Astrocyte of the spinal cord (primary cell): ENCODE results near the gene POLR3K.
A peak's percentile ranks its signal among the peaks of the same experiment; 100 is the strongest.

ENCODE experiments used
- DNase-seq: peaks from one replicate; pipeline ENCODE4 v3.0.0; 2011; ENCODE audit warnings: low read depth, low spot score
- H3K4me3 ChIP-seq: 2 replicates; pipeline ENCODE4 v1.5.1; 2011; ENCODE audit warnings: low read depth, mild to moderate bottlenecking, low read length, moderate library complexity
- CTCF ChIP-seq: IDR thresholded peaks from 2 replicates; pipeline ENCODE4 v1.5.1; 2012; ENCODE audit warnings: low read depth, mild to moderate bottlenecking, low read length, inconsistent platforms
- in situ Hi-C: cut with HindIII; loops from 2 replicates; pipeline ENCODE4 v1.10.0; 2017; ENCODE audit warnings: low sequenced_read_pairs

POLR3K gene

GRCh38 chr16:71210-71539 is 17.8 kb upstream of the POLR3K start:
- in situ Hi-C loops: no loop called here
- TF ChIP-seq CTCF: no peak
- H3K4me3 ChIP-seq: peak overlapping the region; percentile 65
- no peak for DNase-seq

GRCh38 chr16:69181-69580 is 15.8 kb upstream of the POLR3K start:
- H3K4me3 ChIP-seq: no peak overlapping the region
- no peak for DNase-seq
- in situ Hi-C loops: no loop called here
- TF ChIP-seq CTCF: no peak

GRCh38 chr16:67884-68789 is 14.7 kb upstream of the POLR3K start:
- H3K4me3 ChIP-seq: no peak overlapping the region
- TF ChIP-seq CTCF: no peak
- in situ Hi-C loops: no loop called here
- DNase-seq: peak; percentile 34

- DNase-seq: no peak
- in situ Hi-C loops: no loop called here
- TF ChIP-seq CTCF: no peak
- no peak overlapping the region for H3K4me3 ChIP-seq
Observed at GRCh38 chr16:67183-67791, 13.9 kb upstream of the POLR3K start.

- no peak for DNase-seq
- in situ Hi-C loops: no loop called here
- no peak for TF ChIP-seq CTCF
- H3K4me3 ChIP-seq: no peak overlapping the region
Observed at GRCh38 chr16:66309-67182, 13.1 kb upstream of the POLR3K start.

- peak; percentile 97 for TF ChIP-seq CTCF
- peak; percentile 67 for DNase-seq
- in situ Hi-C loops: no loop called here
- no peak overlapping the region for H3K4me3 ChIP-seq
Observed at GRCh38 chr16:65745-66144, 12.3 kb upstream of the POLR3K start.
